ENCODE measurements around the gene JAKMIP3.

- no peak for TF ChIP-seq TARDBP (IDR thresholded peaks at IDR 0.05)
- TF ChIP-seq SUZ12 (IDR thresholded peaks at IDR 0.05): no peak
- no peak for TF ChIP-seq HDGF (IDR thresholded peaks at IDR 0.05; ENCODE audit: borderline replicate concordance)
- no peak for TF ChIP-seq NFRKB (IDR thresholded peaks at IDR 0.05)
- TF ChIP-seq LEF1 (IDR thresholded peaks at IDR 0.05; ENCODE audit: borderline replicate concordance): no peak
- TF ChIP-seq BHLHE40 (IDR thresholded peaks at IDR 0.05; ENCODE audit: borderline replicate concordance): no peak
- no peak for TF ChIP-seq FOXA1 (IDR thresholded peaks at IDR 0.05)
- TF ChIP-seq ZNF384 (IDR thresholded peaks at IDR 0.05): no peak
- TF ChIP-seq FOXM1 (IDR thresholded peaks at IDR 0.05; ENCODE audit: borderline replicate concordance): no peak
- TF ChIP-seq FOXK2 (IDR thresholded peaks at IDR 0.05): no peak
- no peak for TF ChIP-seq CTBP1 (IDR thresholded peaks at IDR 0.05; ENCODE audit: borderline replicate concordance)
- TF ChIP-seq L3MBTL2 (conservative IDR thresholded peaks at IDR 0.05): no peak
Measured at GRCh38 chr10:132061465-132061864, 4.3 kb upstream of the JAKMIP3 start.

All from HEK293T (cell line).